ENCODE data around the gene SHC3.

- no peak for TF ChIP-seq EZH2 (IDR thresholded peaks at IDR 0.05; ENCODE audit: low read length, missing control alignments)
- TF ChIP-seq, protein P1, sequence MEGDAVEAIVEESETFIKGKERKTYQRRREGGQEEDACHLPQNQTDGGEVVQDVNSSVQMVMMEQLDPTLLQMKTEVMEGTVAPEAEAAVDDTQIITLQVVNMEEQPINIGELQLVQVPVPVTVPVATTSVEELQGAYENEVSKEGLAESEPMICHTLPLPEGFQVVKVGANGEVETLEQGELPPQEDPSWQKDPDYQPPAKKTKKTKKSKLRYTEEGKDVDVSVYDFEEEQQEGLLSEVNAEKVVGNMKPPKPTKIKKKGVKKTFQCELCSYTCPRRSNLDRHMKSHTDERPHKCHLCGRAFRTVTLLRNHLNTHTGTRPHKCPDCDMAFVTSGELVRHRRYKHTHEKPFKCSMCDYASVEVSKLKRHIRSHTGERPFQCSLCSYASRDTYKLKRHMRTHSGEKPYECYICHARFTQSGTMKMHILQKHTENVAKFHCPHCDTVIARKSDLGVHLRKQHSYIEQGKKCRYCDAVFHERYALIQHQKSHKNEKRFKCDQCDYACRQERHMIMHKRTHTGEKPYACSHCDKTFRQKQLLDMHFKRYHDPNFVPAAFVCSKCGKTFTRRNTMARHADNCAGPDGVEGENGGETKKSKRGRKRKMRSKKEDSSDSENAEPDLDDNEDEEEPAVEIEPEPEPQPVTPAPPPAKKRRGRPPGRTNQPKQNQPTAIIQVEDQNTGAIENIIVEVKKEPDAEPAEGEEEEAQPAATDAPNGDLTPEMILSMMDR (conservative IDR thresholded peaks at IDR 0.05 in 1 of 2, IDR thresholded peaks at IDR 0.05 in 1 of 2; ENCODE audit: low read depth in 1 of 2, low read length in 2 of 2): no peak
Measured at GRCh38 chr9:89179540-89179894, 899 bp upstream of the SHC3 start.
